COR-L47 (cell line): ENCODE measurements around the gene WDR26.
"Not testable (repeated sequence)": the region's sequence is repeated elsewhere in the genome, so short reads cannot be mapped to it uniquely, and the experiment has no call there.

ENCODE experiments used
- DNase-seq: peaks from one replicate; lab custom pipeline; 2025; lab: John Stamatoyannopoulos, UW

The WDR26 gene

DNA sequence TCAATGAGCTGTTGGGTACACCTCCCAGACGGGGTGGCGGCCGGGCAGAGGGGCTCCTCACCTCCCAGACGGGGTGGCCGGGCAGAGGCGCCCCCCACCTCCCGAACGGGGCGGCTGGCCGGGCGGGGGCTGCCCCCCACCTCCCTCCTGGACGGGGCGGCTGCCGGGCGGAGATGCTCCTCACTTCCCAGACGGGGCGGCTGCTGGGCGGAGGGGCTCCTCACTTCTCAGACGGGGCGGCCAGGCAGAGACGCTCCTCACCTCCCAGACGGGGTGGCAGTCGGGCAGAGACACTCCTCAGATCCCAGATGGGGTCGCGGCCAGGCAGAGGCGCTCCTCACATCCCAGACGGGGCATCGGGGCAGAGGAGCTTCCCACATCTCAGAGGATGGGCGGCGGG lies 84.9 kb downstream of the WDR26 start:
- not testable (repeated sequence) for DNase-seq

DNA sequence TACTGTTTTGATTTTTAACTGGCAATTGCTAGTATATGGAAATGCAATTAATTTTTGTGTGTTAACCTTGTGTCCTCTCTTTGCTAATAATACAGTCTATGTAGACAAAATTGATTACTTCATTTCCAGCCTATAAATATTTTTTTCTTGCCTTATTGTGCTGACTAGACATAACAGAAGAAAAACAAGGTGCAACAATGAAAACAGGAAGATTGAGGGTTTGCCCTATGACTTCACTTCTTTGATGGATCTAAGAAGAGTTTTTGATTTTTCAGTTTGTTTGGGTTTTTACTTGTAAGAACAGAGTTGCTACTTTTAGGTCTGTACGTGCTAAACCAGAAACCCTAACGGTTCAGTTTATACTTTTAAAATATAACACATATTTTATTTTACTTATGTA lies 86.5 kb downstream of the WDR26 start:
- DNase-seq: no peak

DNA sequence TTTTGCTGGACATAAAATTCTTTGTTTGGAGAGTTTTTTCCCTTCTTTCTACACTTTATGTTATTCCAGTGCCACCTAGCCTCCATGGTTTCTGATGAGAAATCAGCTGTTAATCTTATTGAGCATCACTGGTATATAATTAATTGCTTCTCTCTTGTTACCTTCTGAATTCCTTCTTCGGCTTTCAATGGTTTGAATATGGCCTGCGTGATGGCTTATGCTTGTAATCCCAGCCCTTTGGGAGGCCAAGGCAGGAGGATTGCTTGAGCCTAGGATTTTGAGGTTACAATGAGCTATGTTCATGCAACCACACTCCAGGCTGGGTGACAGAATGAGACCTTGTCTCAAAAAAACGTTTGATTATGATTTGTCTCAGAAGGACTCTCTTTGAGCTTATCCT lies 90.9 kb downstream of the WDR26 start:
- DNase-seq: no peak

DNA sequence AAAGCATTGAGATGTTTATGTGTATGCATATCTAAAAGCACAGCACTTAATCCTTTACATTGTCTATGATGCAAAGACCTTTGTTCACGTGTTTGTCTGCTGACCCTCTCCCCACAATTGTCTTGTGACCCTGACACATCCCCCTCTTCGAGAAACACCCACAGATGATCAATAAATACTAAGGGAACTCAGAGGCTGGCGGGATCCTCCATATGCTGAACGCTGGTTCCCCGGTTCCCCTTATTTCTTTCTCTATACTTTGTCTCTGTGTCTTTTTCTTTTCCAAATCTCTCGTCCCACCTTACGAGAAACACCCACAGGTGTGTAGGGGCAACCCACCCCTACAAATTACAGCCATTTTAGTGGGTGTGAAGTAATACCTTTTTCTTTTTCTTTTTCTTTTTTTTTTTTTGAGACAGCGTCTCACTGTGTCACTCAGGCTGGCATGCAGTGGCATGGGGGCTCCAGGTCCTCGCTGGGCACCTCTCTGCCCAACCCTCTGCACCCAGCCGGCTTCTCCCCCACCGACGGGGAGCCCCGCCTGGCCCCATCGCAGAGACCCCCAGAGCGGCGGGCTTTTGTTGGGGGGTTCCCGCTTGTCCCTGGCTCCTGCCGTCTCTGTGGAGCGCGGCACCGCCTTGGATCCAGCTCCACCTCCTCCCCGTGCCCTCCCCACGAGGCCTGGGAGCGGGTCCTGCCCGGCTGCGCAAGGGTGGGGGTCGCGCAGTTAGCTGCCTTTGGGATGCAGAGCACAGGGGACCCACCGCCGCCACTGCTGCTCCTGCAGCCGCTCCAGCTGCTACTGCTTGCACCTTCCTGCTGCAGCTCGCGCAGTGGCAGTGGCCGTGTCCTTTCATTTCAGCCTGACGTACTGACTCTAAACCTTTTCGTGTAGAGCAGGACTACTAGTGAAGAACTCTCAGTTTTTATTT lies 93.9 kb downstream of the WDR26 start:
- not testable (repeated sequence) for DNase-seq

DNA sequence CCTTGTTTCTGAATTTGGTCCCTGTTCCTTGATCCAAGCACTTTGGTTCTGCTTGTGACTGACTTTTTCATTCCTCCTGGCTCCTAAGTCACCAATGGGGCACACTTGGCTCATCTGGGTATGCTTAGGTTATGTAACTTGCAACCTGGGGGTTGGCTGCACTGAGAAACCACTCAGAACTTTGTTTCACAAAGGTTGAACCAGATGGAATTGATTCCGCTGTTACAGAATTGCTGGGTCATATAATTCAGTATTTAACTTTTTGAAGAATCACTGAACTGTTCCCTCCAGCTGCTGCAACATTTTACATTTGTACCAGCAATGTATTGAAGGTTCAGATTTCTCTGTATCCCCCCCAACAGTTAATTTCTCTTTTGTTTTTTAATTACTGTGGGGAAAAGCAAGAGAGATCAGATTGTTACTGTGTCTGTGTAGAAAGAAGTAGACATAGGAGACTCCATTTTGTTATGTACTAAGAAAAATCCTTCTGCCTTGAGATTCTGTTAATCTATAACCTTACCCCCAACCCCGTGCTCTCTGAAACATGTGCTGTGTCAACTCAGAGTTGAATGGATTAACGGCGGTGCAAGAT lies 95.1 kb downstream of the WDR26 start:
- DNase-seq: no peak

DNA sequence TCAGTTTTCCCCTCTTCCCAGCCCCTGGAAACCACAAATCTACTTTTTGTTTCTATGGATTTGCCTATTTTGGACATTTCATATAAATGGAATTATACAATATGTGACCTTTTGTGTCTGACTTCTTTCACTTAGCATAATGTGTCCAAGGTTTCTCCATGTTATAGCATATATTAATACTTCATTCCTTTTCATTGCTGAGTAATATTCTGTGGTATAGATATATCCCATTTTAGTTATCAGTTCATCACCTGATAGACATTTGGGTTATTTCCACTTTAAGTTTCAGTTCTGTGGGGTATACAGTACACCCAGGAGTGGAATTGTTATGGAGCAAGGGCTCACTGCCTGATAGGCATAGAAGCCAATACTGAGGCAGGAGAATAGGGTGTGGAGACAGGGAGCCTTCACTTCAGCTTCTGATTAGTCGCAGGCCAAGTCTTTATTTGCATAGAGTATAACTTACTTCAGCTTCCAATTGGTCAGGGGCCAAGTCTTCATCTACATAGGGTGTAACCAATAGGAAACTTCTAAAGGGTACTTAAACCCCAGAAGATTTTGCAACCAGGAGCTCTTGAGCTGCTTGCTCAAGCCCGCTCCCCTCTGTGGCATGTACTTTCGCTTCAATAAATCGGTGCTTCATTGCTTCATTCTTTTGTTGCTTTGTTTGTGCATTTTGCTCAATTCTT lies 96.3 kb downstream of the WDR26 start:
- no peak for DNase-seq
